ENCODE results near the gene CCDC17. TPM values are rescaled to one million over a fixed set of nuclear protein-coding genes. Genes with fewer than 3 reads are reported as not detected.

CCDC17 gene
- total and polyA plus RNA-seq, 2 of the 8 experiments (the other 6 are each of a cell fraction or from before 2014, with no cell fraction given) = 0.95 to 2.0 TPM

DNA sequence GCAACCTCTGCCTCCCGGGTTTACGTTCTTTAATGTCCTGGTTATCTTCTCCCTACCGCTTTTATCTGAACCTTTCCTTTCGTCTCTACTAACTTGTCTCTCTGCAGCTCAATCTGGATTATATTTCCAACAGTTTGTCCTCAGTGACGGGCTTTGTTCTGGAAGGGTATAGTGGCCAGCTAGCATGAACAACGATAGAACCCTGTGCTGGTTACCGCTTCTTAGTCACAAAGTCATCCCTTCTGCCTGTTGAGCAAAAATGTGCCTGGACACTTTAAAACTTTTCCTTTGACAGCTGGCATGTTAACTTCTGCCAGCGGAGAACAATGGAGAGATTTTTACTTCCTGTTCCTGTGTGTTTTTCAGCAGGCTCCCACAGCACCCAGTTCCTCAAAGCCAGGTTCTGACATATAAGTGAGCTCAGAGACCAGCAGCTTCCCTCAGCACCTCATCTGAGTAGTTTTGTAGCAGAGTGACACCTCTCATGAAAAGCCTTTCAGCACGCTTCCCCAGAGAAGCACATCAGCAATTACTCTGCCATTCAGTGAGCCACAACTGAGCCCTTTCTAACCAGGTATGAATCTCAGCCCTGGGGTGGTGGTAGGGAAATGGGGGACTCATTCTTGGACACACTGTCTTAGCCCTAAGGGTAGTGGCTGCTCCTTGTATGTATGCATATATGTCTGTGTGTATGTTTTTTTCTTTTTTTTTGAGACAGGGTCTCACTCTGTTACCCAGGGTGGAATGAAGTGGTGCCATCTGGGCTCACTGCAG is 23.6 kb upstream of the CCDC17 start:
- Histone ChIP-seq H3K9ac (replicated peaks in 1 of 4; ENCODE audit: extremely low read depth in 1 of 4, low read depth in 3 of 4, low read length in 3 of 4) (no peak overlapping the region), H3K18ac (ENCODE audit: extremely low read depth, low read length) (no peak overlapping the region), H3K23ac (ENCODE audit: insufficient read length) (no peak overlapping the region), H2BK120ac (replicated peaks; ENCODE audit: low read depth, low read length) (no peak overlapping the region), H2BK15ac (ENCODE audit: low read length) (no peak overlapping the region), H3K4ac (replicated peaks; ENCODE audit: insufficient read length, low read depth, low read length) (no peak overlapping the region), H2AK5ac (ENCODE audit: low read depth, low read length) (no peak overlapping the region), H3K56ac (replicated peaks; ENCODE audit: insufficient read length, low read depth, low read length) (no peak overlapping the region), H2BK20ac (ENCODE audit: low read length) (no peak overlapping the region), H4K91ac (replicated peaks; ENCODE audit: insufficient read length, low read length) (no peak overlapping the region), H3K23me2 (ENCODE audit: low read depth, low read length) (no peaks in the 10 kb centered on the region), H3K27ac (ENCODE audit: low read depth, low read length) (no peak overlapping the region), H3K4me3 (ENCODE audit: extremely low read depth in 1 of 4, insufficient read depth in 2 of 4, low read depth in 3 of 4, low read length in 4 of 4) (no peak overlapping the region), H4K5ac (ENCODE audit: insufficient read length, low read depth, low read length) (no peak overlapping the region), H3K36me3 (ENCODE audit: control insufficient read depth in 2 of 4, insufficient read depth in 4 of 4, low read length in 3 of 4) (peaks cover 5 to 64% (median 26%) of the 10 kb centered on the region in 4 experiments), H3K79me1 (ENCODE audit: low read depth, low read length) (peaks cover 3% of the 10 kb centered on the region; the same call in 1 of the 2 replicates), H3K79me2 (ENCODE audit: control insufficient read depth in 1 of 2, insufficient read depth in 2 of 2, low read length in 2 of 2) (peaks cover 0 to 24% of the 10 kb centered on the region in 2 experiments; a peak in 2 of 4 replicates), H4K20me1 (replicated peaks in 1 of 2; ENCODE audit: control insufficient read depth in 1 of 2, insufficient read depth in 2 of 2, low read length in 2 of 2) (peaks cover 0 to 6% of the 10 kb centered on the region in 2 experiments), H2BK12ac (ENCODE audit: low read depth, low read length) (no peak overlapping the region), H3K4me2 (ENCODE audit: insufficient read depth in 1 of 2, low read depth in 2 of 2, low read length in 2 of 2) (no peak overlapping the region), H3K27me3 (replicated peaks in 1 of 4; ENCODE audit: control insufficient read depth in 3 of 4, extremely low read depth in 1 of 4, insufficient read depth in 3 of 4, low read length in 3 of 4) (no peaks in the 10 kb centered on the region), H2AFZ (ENCODE audit: low read length) (no peak overlapping the region), H2BK5ac (ENCODE audit: low read depth, low read length) (no peak overlapping the region; the same call in 1 of the 2 replicates), H3K9me3 (ENCODE audit: insufficient read depth in 2 of 2, low read depth in 1 of 2, low read length in 1 of 2) (no peaks in the 10 kb centered on the region), H3K14ac (ENCODE audit: insufficient read length) (no peak overlapping the region), H4K8ac (ENCODE audit: extremely low read depth, insufficient read depth, low read length) (no peak overlapping the region), H3K4me1 (replicated peaks in 1 of 4; ENCODE audit: control insufficient read depth in 3 of 4, insufficient read depth in 4 of 4, low read length in 3 of 4) (no peaks in the 10 kb centered on the region)
- WGBS, 2 experiments (ENCODE audit: extremely low coverage in 1 of 2, insufficient coverage in 1 of 2, insufficient read length in 1 of 2, insufficient replicate concordance in 2 of 2, low coverage in 1 of 2, low lambda C conversion rate in 2 of 2, missing lambda C conversion rate in 1 of 2) = 89% methylated on average over 9 of the region's 9 CpGs; no CpG with 5 or more reads in 1 of the 2 experiments
- ChIA-PET POLR2A (ENCODE audit: partially characterized antibody) (interaction anchor here (0.6 to 2.1 kb wide), 7 partner anchors 9 to 84 kb away, joined by 3 to 7 read pairs (median 3); partner anchors contain the start of gene NASP), CTCF (ENCODE audit: partially characterized antibody) (interaction anchor here (0.6 to 0.7 kb wide), 2 partner anchors 12 to 154 kb away, joined by 3 read pairs; no protein-coding TSS in a partner anchor)
- DNase-seq (ENCODE audit: low read depth in 1 of 2, low spot score in 2 of 2) (no peak), FAIRE-seq (no peak)
- TF ChIP-seq HDAC6 (IDR thresholded peaks at IDR 0.05; ENCODE audit: low read depth, low read length) = no peak
- TF ChIP-seq CBX5 (IDR thresholded peaks at IDR 0.05; ENCODE audit: low read depth, low read length) = no peak
- TF ChIP-seq POLR2AphosphoS5 (IDR thresholded peaks at IDR 0.05; ENCODE audit: low read depth, low read length) = 0 out of 2 replicates have a peak, but pooled peaks have one; percentile 11
- no peak for TF ChIP-seq PHF8 (conservative IDR thresholded peaks at IDR 0.05; ENCODE audit: low read depth, low read length)
- TF ChIP-seq KDM5A (IDR thresholded peaks at IDR 0.05; ENCODE audit: low read length) = no peak
